Cardiac septum (tissue), 1 donor: Measurements from ENCODE around the gene TCFL5. TPM values are rescaled to one million over a fixed set of nuclear protein-coding genes. Genes with fewer than 3 reads are reported as not detected.

ENCODE experiments used
- DNase-seq: peaks from one replicate; pipeline ENCODE4 v3.0.0-alpha.2; 2020; ENCODE audit warnings: low spot score
- intact Hi-C: fragments of 100-400 bp; cut with DNase I; formaldehyde crosslinking; loops from one replicate; pipeline ENCODE4 v1.14.0; 2022
- total RNA-seq: library from RNA; stranded (reverse); fragmentation: NEBNext Ultra II Directional; extraction: Animal tissue kit (Norgen Biotek cat#: 25700); gene quantifications from one replicate; pipeline ENCODE4 v1.2.1, GENCODE V29; 2021
- donor health status: DM: no; HTN: no; CAD: no.

The TCFL5 gene
- total RNA-seq, 1 donor from 2014 or later, result 7.8 TPM

GRCh38 chr20:62828051-62828450, 33.6 kb downstream of the TCFL5 start:
- intact Hi-C loops, result no loop called here
- DNase-seq, result no peak

- intact Hi-C loops, result no loop called here
- DNase-seq, result no peak
Measured at GRCh38 chr20:62827311-62828038, 34.1 kb downstream of the TCFL5 start.

- intact Hi-C loops, result no loop called here
- DNase-seq, result no peak
Measured at GRCh38 chr20:62826646-62827310, 34.8 kb downstream of the TCFL5 start.

GRCh38 chr20:62825986-62826645, 35.5 kb downstream of the TCFL5 start:
- DNase-seq, result no peak
- intact Hi-C loops, result no loop called here

GRCh38 chr20:62825333-62825985, 36.2 kb downstream of the TCFL5 start:
- no peak for DNase-seq

GRCh38 chr20:62824476-62825332, 36.9 kb downstream of the TCFL5 start:
- intact Hi-C loops, result no loop called here
- no peak for DNase-seq

More at GRCh38 chr20:62825333-62825985, 36.2 kb downstream of the TCFL5 start:
- intact Hi-C loops, result no loop called here

- no peak for DNase-seq
- intact Hi-C loops, result no loop called here
Measured at GRCh38 chr20:62823688-62824475, 37.7 kb downstream of the TCFL5 start.

- no peak for DNase-seq
Measured at GRCh38 chr20:62822788-62823651, 38.6 kb downstream of the TCFL5 start.

GRCh38 chr20:62822239-62822787, 39.3 kb downstream of the TCFL5 start:
- intact Hi-C loops, result no loop called here
- DNase-seq, result no peak

More at GRCh38 chr20:62822788-62823651, 38.6 kb downstream of the TCFL5 start:
- intact Hi-C loops, result no loop called here

GRCh38 chr20:62821726-62822210, 39.9 kb downstream of the TCFL5 start:
- intact Hi-C loops, result no loop called here
- DNase-seq, result no peak

GRCh38 chr20:62820962-62821725, 40.5 kb downstream of the TCFL5 start:
- intact Hi-C loops, result no loop called here
- no peak for DNase-seq

- no peak for DNase-seq
- intact Hi-C loops, result no loop called here
Measured at GRCh38 chr20:62820208-62820961, 41.2 kb downstream of the TCFL5 start.

- intact Hi-C loops, result no loop called here
Measured at GRCh38 chr20:62819494-62820174, 42.0 kb downstream of the TCFL5 start.

GRCh38 chr20:62818592-62819493, 42.8 kb downstream of the TCFL5 start:
- intact Hi-C loops, result no loop called here
- DNase-seq, result no peak

More at GRCh38 chr20:62819494-62820174, 42.0 kb downstream of the TCFL5 start:
- no peak for DNase-seq
